Measurements from ENCODE around the gene LEP. TPM values are rescaled to one million over a fixed set of nuclear protein-coding genes. Genes with fewer than 3 reads are reported as not detected.

Gene LEP
- total and polyA plus RNA-seq, 2 of the 8 experiments (the other 6 are each of a cell fraction or from before 2014, with no cell fraction given): not detected

GRCh38 chr7:128194533-128195282, 46.4 kb upstream of the LEP start:
- no peak overlapping the region for H3K56ac ChIP-seq (replicated peaks; ENCODE audit: insufficient read length, low read depth, low read length)
- H3K27ac ChIP-seq (ENCODE audit: low read depth, low read length): no peak overlapping the region
- no peak overlapping the region for H3K9ac ChIP-seq (replicated peaks in 1 of 4; ENCODE audit: extremely low read depth in 1 of 4, low read depth in 3 of 4, low read length in 3 of 4)
- no peak overlapping the region for H2BK120ac ChIP-seq (replicated peaks; ENCODE audit: low read depth, low read length)
- H2BK15ac ChIP-seq (ENCODE audit: low read length): no peak overlapping the region
- no peak overlapping the region for H3K23ac ChIP-seq (ENCODE audit: insufficient read length)
- H3K4me3 ChIP-seq (ENCODE audit: extremely low read depth in 1 of 4, insufficient read depth in 2 of 4, low read depth in 3 of 4, low read length in 4 of 4): no peak overlapping the region
- no peaks in the 10 kb centered on the region for H3K79me1 ChIP-seq (ENCODE audit: low read depth, low read length)
- H3K14ac ChIP-seq (ENCODE audit: insufficient read length): no peak overlapping the region
- peaks cover 12 to 13% of the 10 kb centered on the region in 2 experiments for H3K9me3 ChIP-seq (ENCODE audit: insufficient read depth in 2 of 2, low read depth in 1 of 2, low read length in 1 of 2)
- ChIA-PET POLR2A (ENCODE audit: partially characterized antibody) (interaction anchor here (0.6 kb wide), 1 partner anchor 29 kb away, joined by 3 read pairs; no protein-coding TSS in a partner anchor), CTCF (ENCODE audit: partially characterized antibody) (interaction anchor here (1.2 kb wide), 1 partner anchor 14 kb away, joined by 4 read pairs; no protein-coding TSS in a partner anchor)
- no peak overlapping the region for H4K8ac ChIP-seq (ENCODE audit: extremely low read depth, insufficient read depth, low read length)
- H4K20me1 ChIP-seq (replicated peaks in 1 of 2; ENCODE audit: control insufficient read depth in 1 of 2, insufficient read depth in 2 of 2, low read length in 2 of 2): no peaks in the 10 kb centered on the region
- no peaks in the 10 kb centered on the region for H3K79me2 ChIP-seq (ENCODE audit: control insufficient read depth in 1 of 2, insufficient read depth in 2 of 2, low read length in 2 of 2)
- no peak overlapping the region for H2BK12ac ChIP-seq (ENCODE audit: low read depth, low read length)
- FAIRE-seq (no peak), DNase-seq (ENCODE audit: low read depth in 1 of 2, low spot score in 2 of 2) (no peak)
- H4K91ac ChIP-seq (replicated peaks; ENCODE audit: insufficient read length, low read length): no peak overlapping the region
- H3K27me3 ChIP-seq (replicated peaks in 1 of 4; ENCODE audit: control insufficient read depth in 3 of 4, extremely low read depth in 1 of 4, insufficient read depth in 3 of 4, low read length in 3 of 4): peaks cover 0 to 2% (median under 1%) of the 10 kb centered on the region in 4 experiments; a peak in 2 of 7 replicates
- WGBS, 2 experiments (ENCODE audit: extremely low coverage in 1 of 2, insufficient coverage in 1 of 2, insufficient read length in 1 of 2, insufficient replicate concordance in 2 of 2, low coverage in 1 of 2, low lambda C conversion rate in 2 of 2, missing lambda C conversion rate in 1 of 2): 74% methylated on average over 3 of the region's 3 CpGs; no CpG with 5 or more reads in 1 of the 2 experiments
- H3K18ac ChIP-seq (ENCODE audit: extremely low read depth, low read length): no peak overlapping the region
- peaks cover 0 to 8% (median 2%) of the 10 kb centered on the region in 4 experiments; a peak in 3 of 7 replicates for H3K4me1 ChIP-seq (replicated peaks in 1 of 4; ENCODE audit: control insufficient read depth in 3 of 4, insufficient read depth in 4 of 4, low read length in 3 of 4)
- H3K23me2 ChIP-seq (ENCODE audit: low read depth, low read length): no peaks in the 10 kb centered on the region; the same call in 1 of the 2 replicates
- no peak overlapping the region for H2AK5ac ChIP-seq (ENCODE audit: low read depth, low read length)
- H2BK20ac ChIP-seq (ENCODE audit: low read length): no peak overlapping the region
- no peak overlapping the region for H2AFZ ChIP-seq (ENCODE audit: low read length)
- no peak overlapping the region for H2BK5ac ChIP-seq (ENCODE audit: low read depth, low read length)
- H3K36me3 ChIP-seq (ENCODE audit: control insufficient read depth in 2 of 4, insufficient read depth in 4 of 4, low read length in 3 of 4): no peaks in the 10 kb centered on the region
- no peak overlapping the region for H3K4me2 ChIP-seq (ENCODE audit: insufficient read depth in 1 of 2, low read depth in 2 of 2, low read length in 2 of 2)
- H4K5ac ChIP-seq (ENCODE audit: insufficient read length, low read depth, low read length): no peak overlapping the region
- no peak overlapping the region for H3K4ac ChIP-seq (replicated peaks; ENCODE audit: insufficient read length, low read depth, low read length)
- TF ChIP-seq POLR2AphosphoS5 (IDR thresholded peaks at IDR 0.05; ENCODE audit: low read depth, low read length) (no peak), TCF12 (IDR thresholded peaks at IDR 0.05; ENCODE audit: low read depth, low read length) (no peak), SAP30 (IDR thresholded peaks at IDR 0.05; ENCODE audit: insufficient read depth, insufficient replicate concordance, low read length) (no peak), MAFK (IDR thresholded peaks at IDR 0.05; ENCODE audit: low read depth, low read length) (no peak)
